Measurements from ENCODE around the gene ASAP3. TPM values are rescaled to one million over a fixed set of nuclear protein-coding genes. Genes with fewer than 3 reads are reported as not detected.
"Not testable (repeated sequence)": the region's sequence is repeated elsewhere in the genome, so short reads cannot be mapped to it uniquely, and the experiment has no call there.

The ASAP3 gene
- total RNA-seq, 1 donor from 2014 or later: 36.4 TPM

- TF ChIP-seq, protein P1, sequence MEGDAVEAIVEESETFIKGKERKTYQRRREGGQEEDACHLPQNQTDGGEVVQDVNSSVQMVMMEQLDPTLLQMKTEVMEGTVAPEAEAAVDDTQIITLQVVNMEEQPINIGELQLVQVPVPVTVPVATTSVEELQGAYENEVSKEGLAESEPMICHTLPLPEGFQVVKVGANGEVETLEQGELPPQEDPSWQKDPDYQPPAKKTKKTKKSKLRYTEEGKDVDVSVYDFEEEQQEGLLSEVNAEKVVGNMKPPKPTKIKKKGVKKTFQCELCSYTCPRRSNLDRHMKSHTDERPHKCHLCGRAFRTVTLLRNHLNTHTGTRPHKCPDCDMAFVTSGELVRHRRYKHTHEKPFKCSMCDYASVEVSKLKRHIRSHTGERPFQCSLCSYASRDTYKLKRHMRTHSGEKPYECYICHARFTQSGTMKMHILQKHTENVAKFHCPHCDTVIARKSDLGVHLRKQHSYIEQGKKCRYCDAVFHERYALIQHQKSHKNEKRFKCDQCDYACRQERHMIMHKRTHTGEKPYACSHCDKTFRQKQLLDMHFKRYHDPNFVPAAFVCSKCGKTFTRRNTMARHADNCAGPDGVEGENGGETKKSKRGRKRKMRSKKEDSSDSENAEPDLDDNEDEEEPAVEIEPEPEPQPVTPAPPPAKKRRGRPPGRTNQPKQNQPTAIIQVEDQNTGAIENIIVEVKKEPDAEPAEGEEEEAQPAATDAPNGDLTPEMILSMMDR (IDR thresholded peaks at IDR 0.05; ENCODE audit: unreplicated experiment): no peak
- no peak for DNase-seq (ENCODE audit: low spot score)
- H3K9me3 Mint-ChIP-seq (ENCODE audit: unreplicated experiment): no peaks in the 10 kb centered on the region
- H3K4me3 Mint-ChIP-seq (ENCODE audit: unreplicated experiment): no peak overlapping the region
- H3K27me3 Mint-ChIP-seq (ENCODE audit: unreplicated experiment): peaks cover 2% of the 10 kb centered on the region
- H3K36me3 Mint-ChIP-seq (ENCODE audit: low read depth, unreplicated experiment): no peaks in the 10 kb centered on the region
- no peaks in the 10 kb centered on the region for H3K4me1 Mint-ChIP-seq (ENCODE audit: unreplicated experiment)
- H3K27ac Mint-ChIP-seq (ENCODE audit: unreplicated experiment): no peak overlapping the region
Measured at GRCh38 chr1:23502951-23503350, 19.0 kb upstream of the ASAP3 start.

GRCh38 chr1:23500466-23500865 lies 16.5 kb upstream of the ASAP3 start:
- no peaks in the 10 kb centered on the region for H3K4me1 Mint-ChIP-seq (ENCODE audit: unreplicated experiment)
- no peaks in the 10 kb centered on the region for H3K36me3 Mint-ChIP-seq (ENCODE audit: low read depth, unreplicated experiment)
- TF ChIP-seq, protein P1 (IDR thresholded peaks at IDR 0.05; ENCODE audit: unreplicated experiment): no peak
- H3K9me3 Mint-ChIP-seq (ENCODE audit: unreplicated experiment): no peaks in the 10 kb centered on the region
- H3K4me3 Mint-ChIP-seq (ENCODE audit: unreplicated experiment): no peak overlapping the region
- H3K27me3 Mint-ChIP-seq (ENCODE audit: unreplicated experiment): peaks cover 2% of the 10 kb centered on the region
- no peak for DNase-seq (ENCODE audit: low spot score)
- no peak overlapping the region for H3K27ac Mint-ChIP-seq (ENCODE audit: unreplicated experiment)

- no peaks in the 10 kb centered on the region for H3K9me3 Mint-ChIP-seq (ENCODE audit: unreplicated experiment)
- DNase-seq (ENCODE audit: low spot score): no peak
- H3K27me3 Mint-ChIP-seq (ENCODE audit: unreplicated experiment): peaks cover 2% of the 10 kb centered on the region
- no peak overlapping the region for H3K27ac Mint-ChIP-seq (ENCODE audit: unreplicated experiment)
- TF ChIP-seq, protein P1 (IDR thresholded peaks at IDR 0.05; ENCODE audit: unreplicated experiment): no peak
- H3K4me3 Mint-ChIP-seq (ENCODE audit: unreplicated experiment): no peak overlapping the region
- no peaks in the 10 kb centered on the region for H3K36me3 Mint-ChIP-seq (ENCODE audit: low read depth, unreplicated experiment)
- no peaks in the 10 kb centered on the region for H3K4me1 Mint-ChIP-seq (ENCODE audit: unreplicated experiment)
Measured at GRCh38 chr1:23497777-23498439, 13.9 kb upstream of the ASAP3 start.

GRCh38 chr1:23496490-23497181 lies 12.7 kb upstream of the ASAP3 start:
- no peak for DNase-seq (ENCODE audit: low spot score)
- Mint-ChIP-seq H3K4me1 (ENCODE audit: unreplicated experiment) (no peaks in the 10 kb centered on the region), H3K9me3 (ENCODE audit: unreplicated experiment) (no peaks in the 10 kb centered on the region), H3K27ac (ENCODE audit: unreplicated experiment) (no peak overlapping the region), H3K4me3 (ENCODE audit: unreplicated experiment) (no peak overlapping the region), H3K27me3 (ENCODE audit: unreplicated experiment) (no peaks in the 10 kb centered on the region), H3K36me3 (ENCODE audit: low read depth, unreplicated experiment) (no peaks in the 10 kb centered on the region)
- TF ChIP-seq, protein P1 (IDR thresholded peaks at IDR 0.05; ENCODE audit: unreplicated experiment): no peak

- not testable (repeated sequence) for H3K27ac Mint-ChIP-seq (ENCODE audit: unreplicated experiment); H3K27me3 Mint-ChIP-seq (ENCODE audit: unreplicated experiment)
Measured at GRCh38 chr1:23494836-23495235, 10.9 kb upstream of the ASAP3 start.

GRCh38 chr1:23492776-23493175 lies 8.8 kb upstream of the ASAP3 start:
- not testable (repeated sequence) for H3K27ac Mint-ChIP-seq (ENCODE audit: unreplicated experiment); DNase-seq (ENCODE audit: low spot score); H3K9me3 Mint-ChIP-seq (ENCODE audit: unreplicated experiment); H3K36me3 Mint-ChIP-seq (ENCODE audit: low read depth, unreplicated experiment); H3K27me3 Mint-ChIP-seq (ENCODE audit: unreplicated experiment); H3K4me3 Mint-ChIP-seq (ENCODE audit: unreplicated experiment); H3K4me1 Mint-ChIP-seq (ENCODE audit: unreplicated experiment)

More at GRCh38 chr1:23494836-23495235, 10.9 kb upstream of the ASAP3 start:
- H3K4me3 Mint-ChIP-seq (ENCODE audit: unreplicated experiment); H3K9me3 Mint-ChIP-seq (ENCODE audit: unreplicated experiment); H3K36me3 Mint-ChIP-seq (ENCODE audit: low read depth, unreplicated experiment); H3K4me1 Mint-ChIP-seq (ENCODE audit: unreplicated experiment); DNase-seq (ENCODE audit: low spot score): not testable (repeated sequence)

Data from endothelial cell (in vitro differentiated cells).